HepG2 (cell line): ENCODE measurements around the gene CPNE5. TPM values are rescaled to one million over a fixed set of nuclear protein-coding genes. Genes with fewer than 3 reads are reported as not detected.

Source experiments
- AGO1 ChIP-seq: fragments of 200-400 bp; formaldehyde crosslinking; IDR thresholded peaks from 2 replicates; pipeline ENCODE4 v1.6.1; 2017; ENCODE audit warnings: mild to moderate bottlenecking, low read depth, low read length, moderate library complexity; ENCODE audit not compliant: poor library complexity, severe bottlenecking
- CHCHD3 ChIP-seq: sonication (generic); formaldehyde crosslinking; IDR thresholded peaks from 2 replicates; pipeline ENCODE4 v1.8.0; 2022; ENCODE audit warnings: mild to moderate bottlenecking, missing genetic modification reagents, moderate library complexity
- E2F1 ChIP-seq: sonication (generic); formaldehyde crosslinking; IDR thresholded peaks from 2 replicates; pipeline ENCODE4 v1.5.0; 2020; ENCODE audit warnings: missing genetic modification reagents
- HNF4G ChIP-seq, 2 experiments: sonication (generic) in 1 of 2; formaldehyde crosslinking in 1 of 2; IDR thresholded peaks; 2 replicates each; pipeline versions ENCODE4 v1.4.0 to v1.6.1; 2011 to 2020; ENCODE audit warnings: borderline replicate concordance in 2 of 2, low read depth in 2 of 2, mild to moderate bottlenecking in 2 of 2, low read length in 1 of 2, missing genetic modification reagents in 1 of 2, moderate library complexity in 1 of 2
- HNRNPK ChIP-seq: fragments of 200-400 bp; formaldehyde crosslinking; IDR thresholded peaks from 2 replicates; pipeline ENCODE4 v1.6.1; 2018; ENCODE audit warnings: low read length, low read depth, moderate library complexity, mild to moderate bottlenecking; ENCODE audit not compliant: poor library complexity, severe bottlenecking
- HOXA7 ChIP-seq: sonication (generic); formaldehyde crosslinking; IDR thresholded peaks from 2 replicates; pipeline ENCODE4 v1.8.1; 2022; ENCODE audit warnings: mild to moderate bottlenecking, missing genetic modification reagents, moderate library complexity
- JUNB ChIP-seq: sonication (generic); formaldehyde crosslinking; IDR thresholded peaks from 2 replicates; pipeline ENCODE4 v1.8.0; 2022; ENCODE audit warnings: missing genetic modification reagents, mild to moderate bottlenecking, borderline replicate concordance
- MAF1 ChIP-seq: sonication (generic); formaldehyde crosslinking; IDR thresholded peaks from 2 replicates; pipeline ENCODE4 v1.5.0; 2020; ENCODE audit warnings: missing genetic modification reagents, borderline replicate concordance
- MIXL1 ChIP-seq: IDR thresholded peaks from 2 replicates; pipeline ENCODE4 v1.6.1; 2016
- NONO ChIP-seq, 2 experiments: fragments of 450-650 bp in 1 of 2; sonication (generic) in 1 of 2; formaldehyde crosslinking in 1 of 2; IDR thresholded peaks in 1 of 2; conservative IDR thresholded peaks in 1 of 2; 2 replicates each; pipeline versions ENCODE4 v1.6.1 to v1.8.0; 2017 to 2022; ENCODE audit warnings: mild to moderate bottlenecking in 1 of 2, missing genetic modification reagents in 1 of 2, moderate library complexity in 1 of 2
- PCBP2 ChIP-seq: fragments of 200-400 bp; formaldehyde crosslinking; optimal IDR thresholded peaks from 2 replicates; pipeline ENCODE3; 2018; ENCODE audit warnings: low read length, low read depth; ENCODE audit not compliant: poor library complexity, severe bottlenecking
- PHF21A ChIP-seq: sonication (generic); formaldehyde crosslinking; IDR thresholded peaks from 2 replicates; pipeline ENCODE4 v1.5.0; 2020; ENCODE audit warnings: mild to moderate bottlenecking, missing genetic modification reagents
- PPARG ChIP-seq: conservative IDR thresholded peaks from 2 replicates; pipeline ENCODE4 v1.6.1; 2016; ENCODE audit warnings: missing biosample characterization, missing genetic modification reagents
- RFX1 ChIP-seq: fragments of 450-650 bp; IDR thresholded peaks from 2 replicates; pipeline ENCODE4 v1.6.1; 2017
- RXRB ChIP-seq: IDR thresholded peaks from 2 replicates; pipeline ENCODE4 v1.6.1; 2016; ENCODE audit warnings: borderline replicate concordance, missing genetic modification reagents, missing compliant biosample characterization
- SALL1 ChIP-seq: sonication (generic); formaldehyde crosslinking; IDR thresholded peaks from 2 replicates; pipeline ENCODE4 v1.8.0; 2022; ENCODE audit warnings: mild to moderate bottlenecking, missing genetic modification reagents
- SUZ12 ChIP-seq: fragments of 150-350 bp; IDR thresholded peaks from 2 replicates; pipeline ENCODE4 v1.6.1; 2014; ENCODE audit warnings: low read depth, low read length
- TEAD2 ChIP-seq: sonication (generic); formaldehyde crosslinking; IDR thresholded peaks from 2 replicates; pipeline ENCODE4 v1.9.0; 2021; ENCODE audit warnings: missing genetic modification reagents
- ZKSCAN5 ChIP-seq: sonication (generic); formaldehyde crosslinking; IDR thresholded peaks from 2 replicates; pipeline ENCODE4 v1.5.1; 2020; ENCODE audit warnings: mild to moderate bottlenecking, missing genetic modification reagents
- ZNF253 ChIP-seq: sonication (generic); formaldehyde crosslinking; IDR thresholded peaks from 2 replicates; pipeline ENCODE4 v1.8.0; 2022; ENCODE audit warnings: mild to moderate bottlenecking, missing genetic modification reagents, borderline replicate concordance
- ZNF557 ChIP-seq: sonication (generic); formaldehyde crosslinking; IDR thresholded peaks from 2 replicates; pipeline ENCODE4 v1.4.0; 2020; ENCODE audit warnings: missing genetic modification reagents
- ZNF839 ChIP-seq: sonication (generic); formaldehyde crosslinking; IDR thresholded peaks from 2 replicates; pipeline ENCODE4 v1.4.0; 2020; ENCODE audit warnings: missing genetic modification reagents, mild to moderate bottlenecking, borderline replicate concordance
- ZSCAN12 ChIP-seq: sonication (generic); formaldehyde crosslinking; IDR thresholded peaks from 2 replicates; pipeline ENCODE4 v1.9.0; 2021; ENCODE audit warnings: mild to moderate bottlenecking, missing genetic modification reagents
- polyA plus RNA-seq, 8 experiments: library from polyadenylated mRNA; depleted of rRNA in 3 of 8; stranded (reverse) in 7 of 8; unstranded in 1 of 8; fragments of >200 nt; fragmentation: Illumina TruSeq in 4 of 8; extraction: Trizol in 4 of 8; gene quantifications; 2 replicates each; pipeline versions ENCODE4 v1.2.1 to v1.2.3, GENCODE V29; 2011 to 2016; ENCODE audit warnings: low read depth in 4 of 8, missing spikeins in 1 of 8, mixed read lengths in 1 of 8; ENCODE audit not compliant: insufficient read depth in 1 of 8
- total RNA-seq, 5 experiments: library from RNA; depleted of rRNA; stranded (reverse); fragments of >200 nt; fragmentation: Illumina TruSeq; extraction: Trizol; gene quantifications; 2 replicates each; pipeline ENCODE4 v1.2.3, GENCODE V29; 2016; ENCODE audit warnings: low read depth in 1 of 5
- TF ChIP-seq, protein P1 (sequence below): sonication (generic); formaldehyde crosslinking; IDR thresholded peaks from 2 replicates; pipeline ENCODE4 v1.4.0; 2020; ENCODE audit warnings: missing genetic modification reagents
- TF ChIP-seq, protein P2 (sequence below): sonication (generic); formaldehyde crosslinking; IDR thresholded peaks from 2 replicates; pipeline ENCODE4 v1.8.1; 2022; ENCODE audit warnings: mild to moderate bottlenecking, missing genetic modification reagents

The CPNE5 gene
- total and polyA plus RNA-seq, 2 of the 13 experiments (the other 11 are each of a cell fraction or from before 2014, with no cell fraction given): 0.16 TPM; not detected in 1

GRCh38 chr6:36885461-36886401, 46.5 kb upstream of the CPNE5 start, which contains the start of gene C6orf89 (continued):
- TF ChIP-seq, protein P1, sequence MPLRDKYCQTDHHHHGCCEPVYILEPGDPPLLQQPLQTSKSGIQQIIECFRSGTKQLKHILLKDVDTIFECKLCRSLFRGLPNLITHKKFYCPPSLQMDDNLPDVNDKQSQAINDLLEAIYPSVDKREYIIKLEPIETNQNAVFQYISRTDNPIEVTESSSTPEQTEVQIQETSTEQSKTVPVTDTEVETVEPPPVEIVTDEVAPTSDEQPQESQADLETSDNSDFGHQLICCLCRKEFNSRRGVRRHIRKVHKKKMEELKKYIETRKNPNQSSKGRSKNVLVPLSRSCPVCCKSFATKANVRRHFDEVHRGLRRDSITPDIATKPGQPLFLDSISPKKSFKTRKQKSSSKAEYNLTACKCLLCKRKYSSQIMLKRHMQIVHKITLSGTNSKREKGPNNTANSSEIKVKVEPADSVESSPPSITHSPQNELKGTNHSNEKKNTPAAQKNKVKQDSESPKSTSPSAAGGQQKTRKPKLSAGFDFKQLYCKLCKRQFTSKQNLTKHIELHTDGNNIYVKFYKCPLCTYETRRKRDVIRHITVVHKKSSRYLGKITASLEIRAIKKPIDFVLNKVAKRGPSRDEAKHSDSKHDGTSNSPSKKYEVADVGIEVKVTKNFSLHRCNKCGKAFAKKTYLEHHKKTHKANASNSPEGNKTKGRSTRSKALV (CRISPR knock-in tag): no peak; the same call in 1 of the 2 replicates
- TF ChIP-seq E2F1 (CRISPR knock-in tag): peak; percentile 55; the same call in 1 of the 2 replicates
- no peak for TF ChIP-seq PCBP2
- TF ChIP-seq PPARG (CRISPR knock-in tag): peak; percentile 67; the same call in 1 of the 2 replicates
- no peak for TF ChIP-seq ZNF253 (CRISPR knock-in tag)
- TF ChIP-seq, protein P2, sequence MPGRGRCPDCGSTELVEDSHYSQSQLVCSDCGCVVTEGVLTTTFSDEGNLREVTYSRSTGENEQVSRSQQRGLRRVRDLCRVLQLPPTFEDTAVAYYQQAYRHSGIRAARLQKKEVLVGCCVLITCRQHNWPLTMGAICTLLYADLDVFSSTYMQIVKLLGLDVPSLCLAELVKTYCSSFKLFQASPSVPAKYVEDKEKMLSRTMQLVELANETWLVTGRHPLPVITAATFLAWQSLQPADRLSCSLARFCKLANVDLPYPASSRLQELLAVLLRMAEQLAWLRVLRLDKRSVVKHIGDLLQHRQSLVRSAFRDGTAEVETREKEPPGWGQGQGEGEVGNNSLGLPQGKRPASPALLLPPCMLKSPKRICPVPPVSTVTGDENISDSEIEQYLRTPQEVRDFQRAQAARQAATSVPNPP: peak; percentile 68; the same call in 1 of the 2 replicates
- peak; percentile 73 for TF ChIP-seq ZNF839 (CRISPR knock-in tag)
- TF ChIP-seq ZSCAN12 (CRISPR knock-in tag): no peak
- no peak for TF ChIP-seq ZKSCAN5 (CRISPR knock-in tag)
- TF ChIP-seq RXRB (CRISPR knock-in tag): peak; percentile 70; the same call in 1 of the 2 replicates
- no peak for TF ChIP-seq TEAD2 (CRISPR knock-in tag)
- TF ChIP-seq NONO (IDR thresholded peaks at IDR 0.05): no peak
- peak; percentile 97; the same call in 1 of the 2 replicates for TF ChIP-seq NONO (CRISPR knock-in tag; conservative IDR thresholded peaks at IDR 0.05)
- TF ChIP-seq AGO1: peak; percentile 62
- peak; percentile 73; the same call in 1 of the 2 replicates for TF ChIP-seq ZNF557 (CRISPR knock-in tag)
- no peak for TF ChIP-seq JUNB (CRISPR knock-in tag)
- no peak for TF ChIP-seq RFX1
- TF ChIP-seq MIXL1 (CRISPR knock-in tag): peak; percentile 65; the same call in 1 of the 2 replicates
- peak; percentile 94 for TF ChIP-seq CHCHD3
- no peak for TF ChIP-seq HNF4G (IDR thresholded peaks at IDR 0.05; ENCODE audit: borderline replicate concordance, low read depth, low read length)
- TF ChIP-seq HNF4G (CRISPR knock-in tag; IDR thresholded peaks at IDR 0.05; ENCODE audit: borderline replicate concordance, low read depth): no peak
- TF ChIP-seq PHF21A (CRISPR knock-in tag): peak; percentile 95
- TF ChIP-seq MAF1 (CRISPR knock-in tag): peak; percentile 77; the same call in 1 of the 2 replicates
- TF ChIP-seq HNRNPK: peak; percentile 58
- no peak for TF ChIP-seq HOXA7 (CRISPR knock-in tag)
- TF ChIP-seq SUZ12: no peak
- peak; percentile 98 for TF ChIP-seq SALL1
